ENCODE measurements around the gene RAB12.
"Not testable (repeated sequence)": the region's sequence is repeated elsewhere in the genome, so short reads cannot be mapped to it uniquely, and the experiment has no call there.

The RAB12 gene, protein sequence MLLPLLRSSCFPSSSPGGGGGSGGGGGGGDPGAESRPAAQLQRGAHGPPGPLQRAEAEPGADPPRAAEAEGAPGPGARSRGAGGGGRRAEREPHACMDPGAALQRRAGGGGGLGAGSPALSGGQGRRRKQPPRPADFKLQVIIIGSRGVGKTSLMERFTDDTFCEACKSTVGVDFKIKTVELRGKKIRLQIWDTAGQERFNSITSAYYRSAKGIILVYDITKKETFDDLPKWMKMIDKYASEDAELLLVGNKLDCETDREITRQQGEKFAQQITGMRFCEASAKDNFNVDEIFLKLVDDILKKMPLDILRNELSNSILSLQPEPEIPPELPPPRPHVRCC

DNA sequence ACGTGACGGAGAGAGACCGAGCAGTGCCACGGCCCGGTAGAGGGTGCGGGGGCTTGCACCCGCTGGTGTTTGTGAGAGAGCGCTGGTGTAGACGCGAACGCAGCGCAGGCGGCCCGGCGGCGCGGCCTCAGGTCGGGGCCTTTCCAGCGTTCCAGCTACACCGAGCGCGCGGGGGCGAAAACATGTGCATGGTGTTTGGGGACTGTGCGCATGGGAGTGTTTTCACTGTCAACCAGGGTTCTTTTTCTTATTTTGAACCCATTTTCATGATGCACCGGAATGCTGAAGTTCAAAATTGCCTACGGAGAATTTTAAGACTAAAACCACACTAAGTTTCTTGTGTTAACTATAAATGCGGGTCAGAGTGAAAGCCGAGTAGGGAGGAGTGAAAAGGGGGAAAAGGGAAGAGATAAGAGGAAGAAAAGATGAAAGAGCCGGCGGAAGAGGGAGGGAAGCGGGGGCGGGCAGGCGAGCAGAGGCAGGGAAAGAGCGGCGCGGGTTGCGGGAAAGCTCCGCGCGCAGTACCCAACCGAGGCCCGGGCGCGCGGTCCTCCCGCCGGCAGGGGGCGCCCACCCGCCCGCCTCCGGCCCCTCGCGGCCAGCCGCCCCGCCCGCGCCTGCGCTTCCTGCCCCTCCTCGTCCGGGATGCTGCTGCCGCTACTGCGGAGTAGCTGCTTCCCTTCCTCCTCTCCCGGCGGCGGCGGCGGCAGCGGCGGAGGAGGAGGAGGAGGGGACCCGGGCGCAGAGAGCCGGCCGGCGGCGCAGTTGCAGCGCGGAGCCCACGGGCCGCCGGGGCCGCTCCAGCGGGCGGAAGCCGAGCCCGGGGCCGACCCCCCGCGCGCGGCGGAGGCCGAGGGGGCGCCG lies at the start of gene RAB12:
RAB12 (plus strand) TSS at position 643 of the 864 bp plus-strand sequence; CDS start at position 646, 3 bp downstream.
- peak; percentile 90 for DNase-seq (ENCODE audit: low spot score)

DNA sequence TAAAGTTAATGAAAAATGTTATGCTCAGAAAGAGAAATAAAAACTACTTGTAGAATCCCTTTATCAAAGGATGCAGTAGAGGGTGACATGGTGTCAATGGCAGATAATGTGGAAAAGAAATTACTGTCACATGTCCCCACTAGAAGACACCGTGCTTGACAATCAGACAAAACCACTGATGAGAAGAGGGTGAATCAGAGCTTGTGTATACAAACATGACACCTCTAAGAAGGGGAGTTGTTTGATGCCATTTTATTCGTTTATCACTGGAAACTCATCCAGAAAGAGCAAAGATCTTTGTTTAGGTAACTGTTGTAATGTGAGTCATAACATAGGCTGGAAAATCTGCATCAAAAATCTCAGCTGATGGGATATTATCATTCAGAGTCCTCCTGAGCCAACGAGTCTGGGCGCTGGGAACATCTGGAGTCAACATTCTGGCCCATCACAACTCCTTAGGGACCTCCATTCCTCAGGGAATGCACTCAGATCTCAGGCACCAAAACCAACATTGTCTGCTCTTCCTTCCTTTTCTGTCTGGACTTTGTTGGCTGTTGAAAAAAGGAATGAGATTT lies 49.5 kb upstream of the RAB12 start:
- DNase-seq (ENCODE audit: low spot score): no peak

DNA sequence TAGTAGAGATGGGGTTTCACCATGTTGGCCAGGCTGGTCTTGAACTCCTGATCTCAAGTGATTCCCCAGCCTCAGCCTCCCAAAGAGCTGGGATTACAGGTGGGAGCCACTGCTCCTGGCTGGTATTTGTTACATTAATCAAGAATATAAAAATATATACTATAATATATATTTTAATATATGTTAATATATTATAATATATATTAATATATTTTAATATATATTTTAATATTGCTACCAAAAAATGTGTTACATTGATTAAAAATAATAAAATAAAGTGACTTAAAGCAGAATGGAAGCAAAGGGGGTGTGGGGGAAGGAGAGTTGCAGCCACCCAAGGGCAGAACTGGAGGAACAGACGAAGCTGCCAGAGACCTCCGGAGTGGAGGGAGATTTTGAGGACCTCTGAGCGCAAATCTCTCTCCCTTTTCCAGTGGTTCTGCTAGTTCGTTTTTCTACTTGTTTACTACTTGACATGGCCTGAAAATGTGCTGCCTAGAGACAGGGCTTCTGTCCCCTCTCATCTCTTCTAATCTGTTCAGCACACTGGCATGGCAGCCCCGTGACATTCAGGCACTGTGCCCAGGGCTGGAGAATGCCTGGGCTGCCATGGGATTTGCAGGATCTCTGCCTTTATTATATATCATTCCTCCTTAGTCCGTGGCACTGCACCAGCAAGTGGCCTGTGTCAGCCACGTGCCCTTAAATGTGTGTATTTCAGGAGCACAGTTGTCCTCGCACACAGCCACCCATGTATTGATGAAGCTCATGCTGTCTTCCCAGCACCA lies 47.9 kb upstream of the RAB12 start:
- no peak for DNase-seq (ENCODE audit: low spot score)

DNA sequence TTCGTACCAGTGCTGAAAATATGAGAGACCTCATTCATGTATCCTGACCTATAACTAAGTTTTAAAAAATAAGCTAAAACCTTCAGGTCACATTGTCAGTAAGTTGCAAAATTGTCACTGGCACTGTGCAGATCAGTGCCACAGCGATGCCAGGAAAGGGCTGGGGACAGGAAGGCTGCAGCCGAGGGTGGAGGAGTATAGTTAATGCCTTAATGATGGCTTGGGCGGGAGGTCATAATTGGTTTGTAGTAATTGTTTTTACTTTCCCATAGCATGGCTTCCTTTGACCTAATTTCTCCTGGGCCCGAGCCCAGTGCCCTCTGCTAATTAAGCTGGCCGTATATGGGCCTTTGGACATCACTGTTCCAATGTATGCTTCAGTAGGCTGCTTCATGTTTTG lies 47.2 kb upstream of the RAB12 start:
- DNase-seq (ENCODE audit: low spot score): no peak

DNA sequence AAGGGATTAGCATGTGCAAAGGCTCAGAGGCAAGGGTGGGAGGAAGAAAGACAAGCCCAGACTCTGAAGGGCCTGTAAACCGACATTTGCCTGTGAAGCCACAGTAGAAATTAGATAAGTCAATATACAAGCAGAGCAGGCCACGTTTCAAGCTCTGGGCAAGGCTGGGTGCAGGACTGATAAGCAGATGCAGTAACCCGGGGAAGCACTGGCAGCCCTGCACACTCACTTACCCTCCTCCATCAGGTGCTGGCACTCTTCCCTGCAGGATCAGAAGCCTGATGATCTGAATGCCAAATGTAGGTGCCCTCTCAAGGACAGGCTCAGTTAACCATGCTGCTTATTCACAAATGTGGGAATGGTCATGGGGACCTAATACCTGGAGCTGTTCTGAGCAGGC lies 46.3 kb upstream of the RAB12 start:
- no peak for DNase-seq (ENCODE audit: low spot score)

DNA sequence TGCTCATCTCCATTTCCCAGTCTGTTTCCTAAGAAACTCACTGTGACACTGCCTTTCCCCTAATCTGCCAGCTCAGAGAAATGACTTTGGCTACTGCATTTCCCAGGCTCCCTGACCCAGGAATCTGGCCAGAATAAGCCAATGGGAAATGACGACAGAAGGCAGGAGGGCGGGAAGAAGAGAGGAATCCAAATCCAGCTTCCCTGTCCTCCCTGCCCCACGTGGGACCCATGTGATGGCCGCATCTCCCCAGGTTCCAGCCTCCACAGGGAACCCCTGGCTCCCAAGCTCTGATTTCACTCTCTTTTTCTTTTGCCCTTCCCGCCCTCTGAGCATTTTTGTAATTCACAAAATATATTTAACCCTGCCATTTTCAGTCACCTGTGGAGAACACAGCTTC lies 37.8 kb upstream of the RAB12 start:
- DNase-seq (ENCODE audit: low spot score): no peak

DNA sequence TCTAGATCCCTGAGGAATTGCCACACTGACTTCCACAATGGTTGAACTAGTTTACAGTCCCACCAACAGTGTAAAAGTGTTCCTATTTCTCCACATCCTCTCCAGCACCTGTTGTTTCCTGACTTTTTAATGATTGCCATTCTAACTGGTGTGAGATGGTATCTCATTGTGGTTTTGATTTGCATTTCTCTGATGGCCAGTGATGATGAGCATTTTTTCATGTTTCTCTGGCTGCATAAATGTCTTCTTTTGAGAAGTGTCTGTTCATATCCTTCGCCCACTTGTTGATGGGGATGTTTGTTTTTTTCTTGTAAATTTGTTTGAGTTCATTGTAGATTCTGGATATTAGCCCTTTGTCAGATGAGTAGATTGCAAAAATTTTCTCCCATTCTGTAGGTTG lies 35.5 kb upstream of the RAB12 start:
- DNase-seq (ENCODE audit: low spot score): not testable (repeated sequence)

DNA sequence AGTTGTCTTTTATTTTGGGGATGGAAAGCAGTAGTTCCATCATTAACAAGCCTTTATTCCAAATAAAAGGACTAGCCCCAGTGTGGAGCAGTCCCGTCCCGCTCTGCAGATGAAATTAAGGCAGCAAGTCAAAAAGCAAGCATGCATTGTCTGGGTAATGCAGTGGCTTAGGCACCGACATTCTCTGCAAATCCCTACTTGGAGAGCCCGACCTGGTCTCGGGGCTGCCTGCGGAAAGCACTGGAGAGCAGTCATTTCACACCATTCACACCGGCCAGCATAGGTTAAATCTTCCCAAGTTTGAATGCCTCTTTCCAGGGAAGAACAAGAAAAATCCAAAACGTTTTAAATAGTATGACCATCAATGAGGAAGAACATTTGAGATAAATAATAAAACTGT lies 24.4 kb upstream of the RAB12 start:
- DNase-seq (ENCODE audit: low spot score): no peak

DNA sequence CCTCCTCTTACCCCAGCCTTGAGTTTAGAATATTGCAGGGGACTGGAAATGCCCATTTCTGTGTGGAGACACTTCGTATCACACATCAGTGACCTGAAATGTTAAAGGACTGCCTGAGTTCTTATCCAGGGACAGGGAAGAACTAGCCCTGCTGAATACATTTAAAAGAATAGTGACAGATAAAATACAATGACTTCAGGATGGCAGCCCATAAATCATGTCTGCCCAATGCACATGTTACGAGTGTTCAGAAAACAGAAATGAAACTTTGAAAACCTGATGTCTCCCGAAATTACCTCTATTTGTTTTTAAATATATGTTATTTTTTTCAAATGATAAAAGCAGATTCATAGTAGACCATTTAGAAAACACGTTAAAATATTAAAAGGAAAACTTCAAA lies 22.3 kb upstream of the RAB12 start:
- no peak for DNase-seq (ENCODE audit: low spot score)

DNA sequence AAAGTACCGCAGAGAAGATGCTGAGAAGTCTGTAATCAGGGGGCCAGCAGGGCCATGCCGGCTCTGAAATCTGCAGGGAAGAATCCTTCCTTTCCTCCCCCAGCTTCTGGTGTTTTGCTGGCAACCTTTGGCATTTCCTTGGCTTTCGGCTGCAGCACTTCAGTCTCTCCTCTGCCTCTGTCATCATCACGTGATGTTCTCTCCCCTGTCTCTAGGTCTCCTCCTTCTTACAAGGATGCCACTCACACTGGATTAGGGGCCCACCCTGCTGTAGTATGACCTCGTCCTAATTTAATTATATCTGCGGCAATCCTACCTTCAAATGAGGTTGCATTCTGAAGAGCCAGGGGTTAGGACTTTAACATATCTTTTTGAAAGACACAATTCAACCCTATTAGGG lies 13.8 kb upstream of the RAB12 start:
- DNase-seq (ENCODE audit: low spot score): no peak

DNA sequence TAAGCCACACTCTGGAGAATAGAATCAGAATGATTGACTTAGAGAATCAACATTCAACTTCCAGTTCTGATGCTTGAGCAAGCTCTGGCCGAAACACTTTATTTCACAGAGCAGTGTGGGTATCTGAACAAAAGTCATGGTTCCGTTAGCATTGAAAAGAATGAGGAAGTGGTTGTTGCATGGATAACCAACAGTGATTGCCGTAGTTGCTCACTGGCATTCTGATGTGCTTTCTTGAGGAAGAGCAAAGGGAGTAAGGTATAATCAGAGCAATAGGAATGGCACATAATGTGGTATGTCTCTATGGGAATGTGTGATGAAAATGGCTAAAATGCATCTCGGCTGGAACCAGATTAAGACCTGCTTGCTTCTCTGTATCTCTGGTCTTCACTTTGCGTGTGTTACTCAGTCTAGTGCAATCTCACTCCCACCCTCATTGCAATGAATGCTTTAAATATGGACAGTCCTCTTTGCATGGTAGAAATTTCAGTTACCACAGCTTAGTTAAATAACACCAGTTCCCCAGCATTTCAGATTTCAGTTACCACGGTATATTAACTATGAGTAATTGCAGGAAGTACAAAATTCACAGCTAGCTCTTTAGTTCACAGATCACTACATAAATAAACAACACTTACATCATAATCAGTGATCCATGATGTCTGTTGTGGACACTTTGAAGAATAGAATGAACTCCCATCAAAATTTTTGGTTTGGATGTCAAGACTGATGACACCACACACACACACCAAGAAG lies 7.8 kb upstream of the RAB12 start:
- DNase-seq (ENCODE audit: low spot score): no peak

DNA sequence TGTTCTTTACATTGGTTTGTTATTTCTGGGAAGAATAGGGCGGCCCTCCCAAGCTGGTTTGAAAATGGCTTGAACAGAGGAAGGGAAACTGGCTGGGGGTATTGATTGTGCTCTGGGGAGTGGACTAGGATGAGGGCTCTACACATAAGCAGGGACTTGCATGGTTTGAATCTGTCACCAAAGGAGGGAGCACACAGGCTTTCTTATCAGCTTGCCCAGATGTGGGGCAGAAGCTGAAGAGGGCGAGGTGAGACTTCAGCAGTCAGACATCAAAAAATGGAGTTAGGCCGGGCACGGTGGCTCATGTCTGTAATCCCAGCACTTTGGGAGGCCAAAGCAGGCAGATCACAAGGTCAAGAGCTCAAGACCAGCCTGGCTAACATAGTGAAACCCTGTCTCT lies 7.2 kb upstream of the RAB12 start:
- peak; percentile 12 for DNase-seq (ENCODE audit: low spot score)

DNA sequence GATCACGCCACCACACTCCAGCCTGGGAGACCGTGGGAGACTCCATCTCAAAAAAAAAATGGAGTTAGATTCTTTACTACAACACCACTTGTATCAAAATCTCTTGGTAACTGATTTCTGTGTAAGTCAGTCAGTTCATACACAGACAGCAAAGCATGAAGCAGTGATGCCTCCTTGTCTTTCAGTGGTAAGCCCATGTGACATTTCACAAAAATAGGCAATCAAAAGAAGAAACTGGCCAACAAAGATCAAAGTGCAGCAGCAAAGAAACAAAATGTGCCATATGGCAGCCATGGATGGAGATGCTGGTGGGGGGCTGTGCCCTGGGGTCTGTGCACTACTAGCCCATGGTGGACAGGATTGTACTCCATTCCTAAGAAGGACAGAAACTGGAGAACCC lies 6.7 kb upstream of the RAB12 start:
- DNase-seq (ENCODE audit: low spot score): no peak

DNA sequence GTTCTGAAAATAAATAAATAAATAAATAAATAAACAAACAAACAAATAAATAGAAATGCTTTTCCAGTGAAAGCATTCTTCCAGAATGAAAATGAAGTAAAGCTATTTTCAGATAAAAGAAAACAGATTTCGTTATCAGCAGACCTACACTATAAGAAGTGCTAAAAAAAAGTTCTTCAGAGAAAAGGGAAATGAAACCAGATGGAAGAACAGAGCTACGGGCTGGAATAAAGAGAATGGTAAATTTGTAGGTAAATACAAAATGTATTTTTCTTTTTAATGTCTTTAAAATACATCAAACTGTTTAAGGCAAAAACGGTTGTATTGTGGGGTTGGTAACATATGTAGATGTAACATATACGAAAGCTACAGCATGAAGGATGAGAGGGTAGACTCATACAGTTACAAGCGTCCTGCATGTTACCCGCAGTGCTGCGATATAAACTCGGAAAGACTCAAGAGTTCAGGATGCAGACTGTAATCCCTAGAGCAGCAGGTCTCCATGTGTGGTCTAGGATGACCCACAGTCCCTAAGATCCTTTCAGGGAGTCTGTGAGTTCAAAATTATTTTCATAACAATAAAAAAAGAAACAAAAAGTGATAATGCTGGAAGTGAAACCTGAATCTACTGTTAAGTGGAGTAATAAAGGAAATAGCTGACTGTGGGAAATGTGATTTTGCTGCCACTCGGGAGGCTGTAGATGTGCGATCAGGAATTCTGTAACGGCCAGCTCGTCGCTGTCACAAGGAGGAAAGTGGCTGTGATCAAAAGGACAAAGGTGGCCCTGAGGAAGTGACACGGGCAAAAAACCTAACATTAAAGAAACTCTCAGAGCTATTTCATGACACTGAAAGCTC lies 5.3 kb upstream of the RAB12 start:
- no peak for DNase-seq (ENCODE audit: low spot score)

DNA sequence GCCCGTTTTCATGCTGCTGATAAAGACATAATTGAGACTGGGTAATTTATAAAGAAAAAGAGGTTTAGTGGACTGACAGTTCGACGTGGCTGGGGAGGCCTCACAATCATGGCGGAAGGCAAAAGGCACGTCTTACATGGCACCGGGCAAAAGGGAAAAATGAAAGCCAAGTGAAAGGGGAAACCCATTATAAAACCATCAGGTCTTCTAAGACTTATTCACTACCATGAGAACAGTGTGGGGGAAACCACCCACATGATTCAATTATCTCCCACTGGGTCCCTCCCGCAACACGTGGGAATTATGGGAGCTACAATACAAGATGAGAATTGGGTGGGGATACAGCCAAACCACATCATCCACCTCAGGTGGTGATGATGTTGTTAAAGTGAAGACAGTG lies 3.3 kb upstream of the RAB12 start:
- DNase-seq (ENCODE audit: low spot score): no peak

DNA sequence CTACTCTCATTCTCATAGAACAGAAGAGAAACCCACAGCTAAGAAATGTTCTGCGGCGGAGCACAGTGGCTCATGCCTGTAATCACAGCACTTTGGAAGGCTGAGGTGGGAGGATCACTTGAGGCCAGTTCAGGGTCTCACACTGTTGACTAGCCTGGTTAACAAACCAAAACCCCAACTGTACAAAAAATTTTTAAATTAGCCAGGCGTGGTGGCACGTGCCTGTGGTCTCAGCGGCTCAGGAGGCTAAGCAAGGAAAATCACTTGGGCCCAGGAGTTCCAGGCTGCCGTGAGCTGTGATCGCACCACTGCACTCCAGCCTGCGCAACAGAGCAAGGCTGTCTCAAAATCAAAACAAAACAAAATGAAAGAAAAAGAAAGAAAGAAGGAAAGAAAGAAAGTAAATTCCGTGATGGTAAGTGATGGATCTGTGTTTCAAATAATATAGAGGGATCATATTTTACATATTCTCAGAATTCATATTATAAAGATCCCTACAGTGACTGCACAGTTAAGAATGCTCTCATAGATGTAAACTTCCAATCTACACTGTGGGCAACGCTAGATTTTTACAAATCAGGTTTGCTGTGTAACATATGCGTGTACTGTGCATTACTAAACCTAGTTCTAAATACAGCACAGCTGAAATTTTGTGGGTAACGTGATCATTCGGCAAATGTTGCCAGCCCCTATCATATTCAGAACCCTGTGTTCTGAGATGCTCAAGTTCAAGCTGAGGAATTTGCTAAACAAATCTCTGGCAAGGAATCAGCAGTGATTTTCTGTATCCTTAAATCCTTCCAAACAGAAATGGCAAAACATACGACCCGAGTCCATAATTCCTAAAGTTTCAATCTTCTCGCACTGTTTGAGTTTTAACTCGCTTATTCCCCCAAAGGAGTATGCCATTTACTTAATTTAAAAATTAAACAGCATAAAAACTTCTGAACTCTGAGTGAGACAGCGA lies 1.2 kb upstream of the RAB12 start:
- no peak for DNase-seq (ENCODE audit: low spot score)

DNA sequence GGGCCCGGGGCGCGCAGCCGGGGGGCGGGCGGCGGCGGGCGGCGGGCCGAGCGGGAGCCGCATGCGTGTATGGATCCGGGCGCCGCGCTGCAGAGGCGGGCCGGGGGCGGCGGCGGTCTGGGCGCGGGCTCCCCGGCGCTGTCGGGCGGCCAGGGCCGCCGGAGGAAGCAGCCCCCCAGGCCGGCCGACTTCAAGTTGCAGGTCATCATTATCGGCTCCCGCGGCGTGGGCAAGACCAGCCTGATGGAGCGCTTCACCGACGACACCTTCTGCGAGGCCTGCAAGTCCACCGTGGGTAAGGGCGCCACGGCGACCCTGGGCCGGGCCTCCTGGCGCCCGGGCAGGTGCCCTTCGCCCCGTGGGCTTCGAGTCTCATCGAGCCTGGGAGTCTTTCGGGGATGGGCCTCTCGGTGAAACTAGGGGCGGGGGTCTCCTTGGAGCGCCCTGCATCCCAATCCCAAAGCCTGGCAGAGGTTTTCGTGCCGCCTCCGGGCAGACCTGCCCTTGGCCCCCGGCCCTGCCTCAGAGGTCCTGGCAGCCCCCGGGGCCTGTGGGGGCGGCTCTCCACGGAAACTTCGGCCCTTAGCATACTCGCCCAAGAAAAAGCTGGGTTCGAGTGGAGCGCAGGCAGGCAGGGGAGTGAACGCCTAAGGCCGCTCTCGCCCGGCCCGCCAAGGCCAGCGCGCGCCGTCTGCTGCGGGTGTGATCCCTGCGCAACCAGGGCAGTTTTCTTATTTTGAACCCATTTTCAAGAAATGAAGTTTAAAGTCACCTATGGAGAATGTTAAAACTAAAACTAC lies 622 bp downstream of the RAB12 start:
- DNase-seq (ENCODE audit: low spot score): no peak

DNA sequence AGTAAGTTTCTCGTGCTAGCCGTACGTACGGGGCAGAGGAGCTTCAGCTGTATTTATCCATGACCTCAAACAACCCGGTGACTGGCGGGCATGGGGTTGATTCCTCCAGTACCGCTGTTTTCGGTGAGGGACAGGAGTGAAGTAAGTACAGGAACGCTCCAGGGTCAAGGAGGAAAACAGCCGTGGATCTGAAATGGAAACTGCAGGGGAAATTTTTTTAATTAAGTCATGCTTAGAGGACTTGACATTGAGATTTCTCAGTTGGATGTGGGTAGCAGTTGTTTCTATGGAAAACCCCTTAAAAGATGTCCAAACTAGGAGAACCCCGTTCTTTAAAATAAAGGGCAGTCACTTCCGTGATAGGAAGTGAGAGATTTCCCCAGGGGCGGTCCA lies 1.2 kb downstream of the RAB12 start:
- DNase-seq (ENCODE audit: low spot score): no peak
